ENCODE measurements around the gene PASK.

Gene PASK

GRCh38 chr2:241061275-241061674 lies 88.0 kb downstream of the PASK start:
- peak overlapping the region in 1 of 7 experiments; percentile 7 for H3K4me3 ChIP-seq
- H3K27ac ChIP-seq: peak overlapping the region in 3 of 21 experiments; percentile 0 to 52 (median 50)
